SK-N-SH (cell line): ENCODE measurements around the gene RASSF4. TPM values are rescaled to one million over a fixed set of nuclear protein-coding genes. Genes with fewer than 3 reads are reported as not detected.

Experiments used
- CTCF ChIA-PET: fragments of 300-600, 350-600 bp; formaldehyde crosslinking; extraction: SDS; loops from one replicate; lab custom pipeline; 2021; lab: Yijun Ruan, JAX
- POLR2A ChIA-PET: fragments of 350-600 bp; sonication (Branson Sonifier 250); formaldehyde crosslinking; extraction: SDS; loops from one replicate; lab custom pipeline; 2020; ENCODE audit warnings: antibody characterized with exemption, inconsistent platforms; lab: Yijun Ruan, JAX
- DNase-seq: peaks from one replicate; pipeline ENCODE4 v3.0.0; 2012
- H2AFZ ChIP-seq: fragments of 200-600 bp; sonication (generic); 2 replicates; pipeline ENCODE4 v1.8.1; 2016; ENCODE audit warnings: antibody characterized with exemption, mild to moderate bottlenecking, low read depth
- H3F3A ChIP-seq: fragments of 200-600 bp; sonication (generic); replicated peaks from 2 replicates; pipeline ENCODE3; 2016; ENCODE audit warnings: antibody characterized with exemption, mild to moderate bottlenecking; ENCODE audit not compliant: insufficient read depth
- H3K27ac ChIP-seq, 2 experiments: fragments of 200-500 bp in 1 of 2; fragments of 200-600 bp in 1 of 2; sonication (Bioruptor generic) in 1 of 2; sonication (generic), shearing (Covaris generic) in 1 of 2; 2 replicates each; pipeline versions ENCODE4 v1.5.1 to v1.6.1; 2014 to 2016; ENCODE audit warnings: low read depth in 2 of 2, inconsistent platforms in 1 of 2, low read length in 1 of 2, mild to moderate bottlenecking in 1 of 2, mixed read lengths in 1 of 2
- H3K27me3 ChIP-seq: fragments of 200-600 bp; sonication (generic), shearing (Covaris generic); 2 replicates; pipeline ENCODE4 v1.6.1; 2016; ENCODE audit warnings: mixed run types; ENCODE audit not compliant: insufficient read depth
- H3K36me3 ChIP-seq, 2 experiments: fragments of 200-500 bp in 1 of 2; fragments of 200-600 bp in 1 of 2; sonication (Bioruptor generic) in 1 of 2; sonication (generic) in 1 of 2; replicated peaks in 1 of 2; 2 replicates each; pipeline versions ENCODE3 to v1.5.1; 2014 to 2016; ENCODE audit warnings: low read length in 1 of 2, mild to moderate bottlenecking in 1 of 2; ENCODE audit not compliant: insufficient read depth in 2 of 2, control insufficient read depth in 1 of 2
- H3K4me1 ChIP-seq, 2 experiments: fragments of 200-500 bp in 1 of 2; fragments of 200-600 bp in 1 of 2; sonication (Bioruptor generic) in 1 of 2; sonication (generic), shearing (Covaris generic) in 1 of 2; 2 replicates each; pipeline versions ENCODE4 v1.5.1 to v1.6.1; 2014 to 2016; ENCODE audit warnings: low read depth in 1 of 2, low read length in 1 of 2, mixed run types in 1 of 2; ENCODE audit not compliant: insufficient read depth in 2 of 2, control insufficient read depth in 1 of 2
- H3K4me2 ChIP-seq: fragments of 200-600 bp; sonication (generic), shearing (Covaris generic); 2 replicates; pipeline ENCODE4 v1.6.1; 2017; ENCODE audit warnings: mixed run types
- H3K4me3 ChIP-seq, 2 experiments: fragments of 200-500 bp in 1 of 2; fragments of 200-600 bp in 1 of 2; sonication (Bioruptor generic) in 1 of 2; sonication (generic), shearing (Covaris generic) in 1 of 2; 2 replicates each; pipeline versions ENCODE4 v1.5.1 to v1.8.1; 2014 to 2016; ENCODE audit warnings: low read depth in 2 of 2, inconsistent platforms in 1 of 2, low read length in 1 of 2, mild to moderate bottlenecking in 1 of 2, mixed read lengths in 1 of 2, moderate library complexity in 1 of 2
- H3K79me2 ChIP-seq: fragments of 200-600 bp; sonication (generic); 2 replicates; pipeline ENCODE4 v1.8.1; 2017; ENCODE audit warnings: mild to moderate bottlenecking; ENCODE audit not compliant: insufficient read depth
- H3K9ac ChIP-seq: fragments of 200-600 bp; sonication (generic); 2 replicates; pipeline ENCODE4 v1.6.1; 2017; ENCODE audit warnings: mixed run types
- H3K9me2 ChIP-seq: fragments of 200-600 bp; sonication (generic); 2 replicates; pipeline ENCODE4 v1.6.1; 2017; ENCODE audit warnings: mixed run types
- H3K9me3 ChIP-seq: fragments of 200-600 bp; sonication (generic); 2 replicates; pipeline ENCODE4 v1.6.1; 2017; ENCODE audit warnings: mixed run types, mild to moderate bottlenecking, moderate library complexity
- H4K20me1 ChIP-seq: fragments of 200-600 bp; sonication (generic); 2 replicates; pipeline ENCODE4 v1.6.1; 2017; ENCODE audit warnings: mild to moderate bottlenecking, mixed run types; ENCODE audit not compliant: insufficient read depth
- FOXJ3 ChIP-seq: sonication (generic); formaldehyde crosslinking; IDR thresholded peaks from 2 replicates; pipeline ENCODE4 v1.5.1; 2020; ENCODE audit warnings: mild to moderate bottlenecking, missing genetic modification reagents
- GABPA ChIP-seq: IDR thresholded peaks from 2 replicates; pipeline ENCODE4 v1.4.0; 2012; ENCODE audit warnings: low read depth, mild to moderate bottlenecking
- IRF3 ChIP-seq: fragments of 150-350 bp; IDR thresholded peaks from 2 replicates; pipeline ENCODE4 v1.6.1; 2016; ENCODE audit warnings: mild to moderate bottlenecking, low read depth, low read length
- JUND ChIP-seq: IDR thresholded peaks from 2 replicates; pipeline ENCODE4 v1.4.0; 2012
- MEF2A ChIP-seq: IDR thresholded peaks from 2 replicates; pipeline ENCODE4 v1.4.0; 2012; ENCODE audit warnings: low read depth, borderline replicate concordance
- NRF1 ChIP-seq: IDR thresholded peaks from 2 replicates; pipeline ENCODE4 v1.6.1; 2012; ENCODE audit warnings: low read depth, mild to moderate bottlenecking, low read length
- POLR2AphosphoS5 ChIP-seq: IDR thresholded peaks from 2 replicates; pipeline ENCODE4 v1.6.1; 2012; ENCODE audit warnings: low read depth, low read length
- RAD21 ChIP-seq: IDR thresholded peaks from 2 replicates; pipeline ENCODE4 v1.6.1; 2012; ENCODE audit warnings: mild to moderate bottlenecking, low read length
- SIN3A ChIP-seq: IDR thresholded peaks from 2 replicates; pipeline ENCODE4 v1.6.1; 2012; ENCODE audit warnings: low read depth, mild to moderate bottlenecking, low read length, moderate library complexity, borderline replicate concordance
- SMC3 ChIP-seq: IDR thresholded peaks from 2 replicates; pipeline ENCODE4 v1.6.1; 2012; ENCODE audit warnings: low read depth, low read length, improper control_type of control experiment
- TCF12 ChIP-seq: IDR thresholded peaks from 2 replicates; pipeline ENCODE4 v1.4.0; 2012
- USF2 ChIP-seq: fragments of 150-350 bp; IDR thresholded peaks from 2 replicates; pipeline ENCODE4 v1.6.1; 2017; ENCODE audit warnings: antibody characterized with exemption, low read length, low read depth, borderline replicate concordance
- ZBTB33 ChIP-seq: IDR thresholded peaks from 2 replicates; pipeline ENCODE4 v1.4.0; 2012; ENCODE audit warnings: low read depth, borderline replicate concordance
- WGBS: methylation state at CpG from one replicate; pipeline ENCODE4 v1.1.6; 2017; ENCODE audit warnings: low lambda C conversion rate; 5-methylcytosine and 5-hydroxymethylcytosine counted together
- polyA plus RNA-seq, 3 experiments: library from polyadenylated mRNA; depleted of rRNA; stranded (reverse); fragments of >200 nt; gene quantifications; 2 replicates each; pipeline ENCODE4 v1.2.3, GENCODE V29; 2012

Gene RASSF4
- polyA plus RNA-seq, 1 of the 3 experiments (the other 2 are of a cell fraction), result 11.0 TPM

- Histone ChIP-seq H3K9me3 (no peaks in the 10 kb centered on the region), H3K27ac (no peak overlapping the region; a peak in 1 of 4 replicates), H3F3A (no peaks in the 10 kb centered on the region), H2AFZ (no peak overlapping the region), H4K20me1 (no peaks in the 10 kb centered on the region), H3K4me3 (no peak overlapping the region), H3K4me2 (no peak overlapping the region), H3K36me3 (peaks cover 0 to 11% of the 10 kb centered on the region in 2 experiments)
- CTCF ChIA-PET, result interaction anchor here (1.1 to 10.6 kb wide), 4 partner anchors 10 to 41 kb away, joined by 3 to 121 read pairs (median 6); no protein-coding TSS in a partner anchor
- no peak for DNase-seq
- no peak for TF ChIP-seq FOXJ3
- no peak for TF ChIP-seq SIN3A
- TF ChIP-seq MEF2A, result no peak
- no peak for TF ChIP-seq IRF3
- TF ChIP-seq JUND, result no peak
- TF ChIP-seq RAD21, result no peak
- TF ChIP-seq GABPA, result no peak
- no peak for TF ChIP-seq USF2
- TF ChIP-seq ZBTB33, result no peak
- no peak for TF ChIP-seq TCF12
- TF ChIP-seq SMC3, result no peak
- no peak for TF ChIP-seq NRF1
- TF ChIP-seq POLR2AphosphoS5, result no peak
- TF ChIP-seq, all 33 proteins: peak for 0
- Histone ChIP-seq H3K4me1 (peaks cover 22 to 34% of the 10 kb centered on the region in 2 experiments; a peak in 3 of 4 replicates), H3K9me2 (no peaks in the 10 kb centered on the region), H3K79me2 (peaks cover 8% of the 10 kb centered on the region), H3K9ac (no peak overlapping the region), H3K27me3 (no peaks in the 10 kb centered on the region)
- POLR2A ChIA-PET, result no interaction called here
- WGBS, result 93% methylated on average over 18 of the region's 18 CpGs
Observed at GRCh38 chr10:44973323-44974081, 13.9 kb downstream of the RASSF4 start.
